ENCODE results near the gene GALM.
"Not testable (repeated sequence)": the region's sequence is repeated elsewhere in the genome, so short reads cannot be mapped to it uniquely, and the experiment has no call there.

GALM gene

DNA sequence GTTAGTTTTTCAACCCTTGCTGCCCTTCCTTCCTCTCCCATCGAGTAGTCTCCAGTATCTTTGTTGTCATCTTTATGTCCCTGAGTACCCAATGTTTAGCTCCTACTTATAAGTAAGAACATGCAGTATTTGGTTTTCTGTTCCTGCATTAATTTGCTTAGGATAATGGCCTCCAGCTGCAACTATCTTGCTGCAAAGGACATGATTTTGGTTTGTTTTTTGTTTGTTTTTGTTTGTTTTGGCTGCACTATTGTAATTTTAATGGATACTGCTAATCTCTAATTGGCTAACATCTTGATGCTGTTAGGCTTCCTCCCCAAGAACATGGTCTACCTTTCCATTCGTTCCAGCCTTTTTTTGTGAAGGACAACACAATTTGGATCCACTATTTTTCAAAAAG lies 32.0 kb upstream of the GALM start:
- Histone ChIP-seq H3K27me3 (no peaks in the 10 kb centered on the region), H3K9me3 (no peaks in the 10 kb centered on the region; the same call in 1 of the 2 replicates), H3K4me3 (ENCODE audit: low read depth, low read length) (no peak overlapping the region), H3K4me1 (no peaks in the 10 kb centered on the region), H3K36me3 (no peaks in the 10 kb centered on the region)
- no peak for DNase-seq
- TF ChIP-seq, protein P1, sequence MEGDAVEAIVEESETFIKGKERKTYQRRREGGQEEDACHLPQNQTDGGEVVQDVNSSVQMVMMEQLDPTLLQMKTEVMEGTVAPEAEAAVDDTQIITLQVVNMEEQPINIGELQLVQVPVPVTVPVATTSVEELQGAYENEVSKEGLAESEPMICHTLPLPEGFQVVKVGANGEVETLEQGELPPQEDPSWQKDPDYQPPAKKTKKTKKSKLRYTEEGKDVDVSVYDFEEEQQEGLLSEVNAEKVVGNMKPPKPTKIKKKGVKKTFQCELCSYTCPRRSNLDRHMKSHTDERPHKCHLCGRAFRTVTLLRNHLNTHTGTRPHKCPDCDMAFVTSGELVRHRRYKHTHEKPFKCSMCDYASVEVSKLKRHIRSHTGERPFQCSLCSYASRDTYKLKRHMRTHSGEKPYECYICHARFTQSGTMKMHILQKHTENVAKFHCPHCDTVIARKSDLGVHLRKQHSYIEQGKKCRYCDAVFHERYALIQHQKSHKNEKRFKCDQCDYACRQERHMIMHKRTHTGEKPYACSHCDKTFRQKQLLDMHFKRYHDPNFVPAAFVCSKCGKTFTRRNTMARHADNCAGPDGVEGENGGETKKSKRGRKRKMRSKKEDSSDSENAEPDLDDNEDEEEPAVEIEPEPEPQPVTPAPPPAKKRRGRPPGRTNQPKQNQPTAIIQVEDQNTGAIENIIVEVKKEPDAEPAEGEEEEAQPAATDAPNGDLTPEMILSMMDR (IDR thresholded peaks at IDR 0.05; ENCODE audit: low read depth, low read length): no peak

DNA sequence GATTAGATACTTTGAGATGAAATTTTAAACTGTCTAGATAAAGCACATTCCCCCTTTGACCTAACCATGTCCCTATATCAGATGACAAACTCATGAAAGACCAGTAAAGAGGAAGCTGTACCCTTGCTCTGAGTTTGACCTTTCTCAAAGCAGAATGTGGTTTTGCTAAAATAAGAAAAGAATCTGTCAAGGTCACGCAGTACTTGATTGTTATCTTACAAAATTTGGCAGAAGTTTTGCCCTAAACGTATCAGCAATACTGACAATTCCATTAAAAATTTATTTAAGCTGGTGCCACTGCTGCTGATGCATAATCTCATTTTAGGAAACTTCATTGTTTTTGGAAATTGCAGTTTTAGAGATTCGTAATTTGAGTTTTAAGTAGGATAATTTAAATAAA lies 31.2 kb upstream of the GALM start:
- Histone ChIP-seq H3K27me3 (no peaks in the 10 kb centered on the region), H3K4me3 (ENCODE audit: low read depth, low read length) (no peak overlapping the region), H3K4me1 (no peaks in the 10 kb centered on the region), H3K36me3 (no peaks in the 10 kb centered on the region), H3K9me3 (no peaks in the 10 kb centered on the region; the same call in 1 of the 2 replicates)
- DNase-seq: no peak
- TF ChIP-seq, protein P1 (IDR thresholded peaks at IDR 0.05; ENCODE audit: low read depth, low read length): no peak

DNA sequence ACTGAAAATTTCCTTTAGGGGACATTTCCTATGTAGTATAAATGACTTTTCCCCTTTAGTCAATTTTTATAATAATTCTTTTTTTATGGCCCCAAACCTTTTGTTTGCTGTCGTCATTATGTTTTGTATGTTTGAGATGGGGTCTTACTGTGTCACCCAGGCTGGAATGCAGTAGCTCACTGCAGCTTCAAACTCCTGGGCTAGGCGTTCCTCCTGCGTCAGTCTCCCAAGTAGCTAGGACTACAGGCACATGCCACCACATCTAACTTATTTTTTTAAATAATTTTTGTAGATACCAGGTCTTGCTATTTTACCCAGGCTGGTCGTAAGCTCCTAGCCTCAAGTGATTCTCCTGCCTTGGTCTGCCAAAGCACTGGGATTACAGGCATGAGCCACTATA lies 30.8 kb upstream of the GALM start:
- no peaks in the 10 kb centered on the region for H3K4me1 ChIP-seq
- no peak overlapping the region for H3K4me3 ChIP-seq (ENCODE audit: low read depth, low read length)
- no peaks in the 10 kb centered on the region for H3K36me3 ChIP-seq
- DNase-seq: no peak
- H3K27me3 ChIP-seq: no peaks in the 10 kb centered on the region
- no peaks in the 10 kb centered on the region; the same call in 1 of the 2 replicates for H3K9me3 ChIP-seq
- TF ChIP-seq, protein P1 (IDR thresholded peaks at IDR 0.05; ENCODE audit: low read depth, low read length): no peak

DNA sequence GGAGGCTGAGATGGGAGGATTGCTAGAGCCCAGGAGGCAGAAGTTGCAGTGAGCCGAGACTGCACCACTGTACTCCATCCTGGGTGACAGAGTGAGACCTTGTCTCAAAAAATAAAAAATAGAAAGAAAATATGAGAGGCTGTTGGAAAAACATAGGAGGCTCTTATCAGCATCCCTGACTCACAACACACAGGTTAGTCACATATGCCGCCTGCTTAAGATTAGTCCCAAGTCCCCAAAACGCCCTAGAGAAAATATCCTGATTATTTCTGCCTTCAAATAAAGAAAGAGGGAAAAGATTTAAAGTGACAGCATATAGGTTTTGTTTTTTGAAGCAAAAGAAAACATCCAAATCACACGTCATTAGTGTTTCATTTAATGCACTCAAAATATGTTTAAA lies 29.8 kb upstream of the GALM start:
- TF ChIP-seq, protein P1 (IDR thresholded peaks at IDR 0.05; ENCODE audit: low read depth, low read length): no peak
- Histone ChIP-seq H3K4me1 (no peaks in the 10 kb centered on the region), H3K9me3 (no peaks in the 10 kb centered on the region; the same call in 1 of the 2 replicates), H3K4me3 (ENCODE audit: low read depth, low read length) (no peak overlapping the region), H3K36me3 (no peaks in the 10 kb centered on the region), H3K27me3 (no peaks in the 10 kb centered on the region)
- no peak for DNase-seq

DNA sequence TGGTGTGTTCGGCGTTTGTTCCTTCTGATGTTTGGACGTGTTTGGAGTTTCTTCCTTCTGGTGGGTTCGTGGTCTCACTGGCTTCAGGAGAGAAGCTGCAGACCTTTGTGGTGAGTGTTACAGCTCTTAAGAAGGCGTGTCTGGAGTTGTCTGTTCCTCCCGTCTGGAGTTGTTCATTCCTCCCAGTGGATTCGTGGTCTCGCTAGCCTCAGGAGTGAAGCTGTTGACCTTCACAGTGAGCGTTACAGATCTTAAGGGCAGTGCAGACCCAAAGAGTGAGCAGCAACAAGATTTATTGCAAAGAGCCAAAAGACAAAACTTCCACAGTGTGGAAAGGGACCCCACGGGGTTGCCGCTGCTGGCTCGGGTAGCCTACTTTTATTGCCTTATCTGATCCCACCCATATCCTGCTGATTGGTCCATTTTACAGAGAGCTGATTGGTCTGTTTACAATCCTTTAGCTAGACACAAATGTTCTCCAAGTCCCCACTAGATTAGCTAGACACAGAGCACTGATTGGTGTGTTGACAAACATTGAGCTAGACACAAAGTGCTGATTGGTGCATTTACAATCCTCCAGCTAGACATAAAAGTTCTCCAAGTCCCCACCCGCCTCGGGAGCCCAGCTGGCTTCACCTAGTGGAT lies 23.4 kb upstream of the GALM start:
- H3K36me3 ChIP-seq; H3K4me1 ChIP-seq; H3K9me3 ChIP-seq; H3K27me3 ChIP-seq; DNase-seq; H3K4me3 ChIP-seq (ENCODE audit: low read depth, low read length): not testable (repeated sequence)

DNA sequence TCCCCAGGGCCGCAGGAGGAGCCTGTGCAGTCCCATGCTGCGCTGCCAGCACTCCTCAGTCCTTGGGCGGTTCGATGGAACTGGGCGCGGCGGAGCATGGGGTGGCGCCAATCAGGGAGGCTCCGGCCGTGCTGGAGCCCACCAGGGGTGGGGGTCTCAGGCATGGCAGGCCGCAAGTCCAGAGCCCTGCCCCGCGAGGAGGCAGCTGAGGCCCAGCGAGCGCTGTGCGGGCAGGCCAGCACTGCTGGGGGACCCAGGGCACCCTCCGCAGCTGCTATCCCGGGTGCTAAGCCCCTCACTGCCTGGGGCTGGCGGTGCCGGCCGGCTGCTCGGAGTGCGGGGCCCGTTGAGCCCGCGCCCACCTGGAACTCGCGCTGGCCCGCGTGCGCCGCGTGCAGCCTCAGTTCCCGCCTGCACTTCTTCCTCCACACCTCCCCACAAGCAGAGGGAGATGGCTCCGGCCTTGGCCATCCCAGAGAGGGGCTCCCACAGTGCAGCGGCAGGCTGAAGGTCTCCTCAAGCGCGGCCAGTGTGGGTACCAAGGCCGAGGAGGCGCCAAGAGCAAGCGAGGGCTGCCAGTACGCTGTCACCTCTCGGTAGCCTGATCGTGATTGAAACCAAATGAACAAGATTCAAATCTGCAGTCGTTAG lies 22.8 kb upstream of the GALM start:
- Histone ChIP-seq H3K36me3 (no peaks in the 10 kb centered on the region), H3K9me3 (no peaks in the 10 kb centered on the region), H3K27me3 (no peaks in the 10 kb centered on the region), H3K4me3 (ENCODE audit: low read depth, low read length) (no peak overlapping the region), H3K4me1 (no peaks in the 10 kb centered on the region)
- TF ChIP-seq, protein P1 (IDR thresholded peaks at IDR 0.05; ENCODE audit: low read depth, low read length): no peak
- no peak for DNase-seq

DNA sequence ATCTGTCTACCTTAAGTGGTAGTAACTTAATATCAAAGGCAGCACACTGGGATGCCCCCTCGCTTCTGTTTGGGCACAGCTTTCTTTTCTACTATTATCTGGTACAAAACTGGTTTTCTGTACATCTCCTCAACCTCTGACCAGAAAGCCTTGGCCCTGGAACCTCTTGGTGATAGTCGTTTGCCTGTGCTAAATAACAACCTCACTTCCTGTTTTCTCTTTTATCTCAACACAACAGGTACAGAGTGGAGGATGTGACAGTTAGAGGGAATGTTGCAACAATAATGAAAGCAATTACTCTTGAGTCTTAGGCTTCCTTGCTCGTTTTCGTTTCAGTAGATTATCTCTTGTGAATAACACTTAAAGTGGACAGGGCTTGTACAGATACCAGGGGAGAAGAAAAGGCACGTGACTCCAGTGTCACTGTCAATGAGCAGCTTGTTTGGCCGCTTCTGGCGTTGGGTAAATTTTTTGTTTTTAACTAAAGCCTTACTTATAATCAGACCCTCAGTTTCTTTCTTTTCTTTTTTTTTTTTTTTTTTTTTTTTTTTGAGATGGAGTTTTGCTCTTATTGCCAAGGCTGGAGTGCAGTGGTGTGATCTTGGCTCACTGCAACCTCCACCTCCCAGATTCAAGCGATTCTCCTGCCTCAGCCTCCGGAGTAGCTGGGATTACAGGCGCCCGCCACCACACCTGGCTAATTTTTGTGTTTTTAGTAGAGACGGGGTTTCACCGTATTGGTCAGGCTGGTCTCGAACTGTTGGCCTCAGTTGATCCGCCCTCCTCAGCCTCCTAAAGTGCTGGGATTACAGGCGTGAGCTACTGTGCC lies 22.0 kb upstream of the GALM start:
- H3K4me3 ChIP-seq (ENCODE audit: low read depth, low read length); H3K4me1 ChIP-seq; DNase-seq; H3K36me3 ChIP-seq; H3K27me3 ChIP-seq; H3K9me3 ChIP-seq: not testable (repeated sequence)
